K562 (cell line): ENCODE measurements around the gene C9. TPM values are rescaled to one million over a fixed set of nuclear protein-coding genes. Genes with fewer than 3 reads are reported as not detected.

Source experiments
- CC2D1A ChIP-seq: fragments of 450-650 bp; IDR thresholded peaks from 2 replicates; pipeline ENCODE4 v1.6.1; 2017; ENCODE audit warnings: mild to moderate bottlenecking
- DIDO1 ChIP-seq: fragments of 450-650 bp; IDR thresholded peaks from 2 replicates; pipeline ENCODE4 v1.6.1; 2016; ENCODE audit warnings: low read depth, missing biosample characterization, missing genetic modification characterization
- FOXJ2 ChIP-seq: fragments of 200-800 bp; sonication (Bioruptor generic); IDR thresholded peaks from 2 replicates; pipeline ENCODE4 v1.6.1; 2016; ENCODE audit warnings: missing genetic modification characterization, missing compliant biosample characterization
- GATAD2B ChIP-seq: fragments of 450-650 bp; IDR thresholded peaks from 2 replicates; pipeline ENCODE4 v1.6.1; 2017; ENCODE audit warnings: mild to moderate bottlenecking, borderline replicate concordance
- KHSRP ChIP-seq: fragments of 450-650 bp; IDR thresholded peaks from 2 replicates; pipeline ENCODE4 v1.6.1; 2017
- KLF1 ChIP-seq: fragments of 450-650 bp; IDR thresholded peaks from 2 replicates; pipeline ENCODE4 v1.6.1; 2016; ENCODE audit warnings: missing genetic modification characterization, missing compliant biosample characterization
- MCM3 ChIP-seq: fragments of 450-650 bp; IDR thresholded peaks from 2 replicates; pipeline ENCODE4 v1.6.1; 2016
- MEIS2 ChIP-seq: fragments of 450-650 bp; IDR thresholded peaks from 2 replicates; pipeline ENCODE4 v1.6.1; 2014; ENCODE audit warnings: mild to moderate bottlenecking; ENCODE audit not compliant: partially characterized antibody
- MTA2 ChIP-seq: fragments of 450-650 bp; IDR thresholded peaks from 2 replicates; pipeline ENCODE4 v1.6.1; 2016; ENCODE audit warnings: low read depth
- NFRKB ChIP-seq: fragments of 450-650 bp; IDR thresholded peaks from 2 replicates; pipeline ENCODE4 v1.6.1; 2016; ENCODE audit warnings: low read depth
- PCBP2 ChIP-seq: fragments of 200-400 bp; formaldehyde crosslinking; IDR thresholded peaks from 2 replicates; pipeline ENCODE4 v1.6.1; 2018; ENCODE audit warnings: low read length, low read depth, mild to moderate bottlenecking, moderate library complexity; ENCODE audit not compliant: poor library complexity, severe bottlenecking
- POLR3A ChIP-seq: IDR thresholded peaks from 2 replicates; pipeline ENCODE4 v1.6.1; 2011; ENCODE audit warnings: borderline replicate concordance, mild to moderate bottlenecking, moderate library complexity; ENCODE audit not compliant: insufficient read length, insufficient read depth; ENCODE audit errors: extremely low read depth
- RBM25 ChIP-seq: fragments of 200-400 bp; formaldehyde crosslinking; IDR thresholded peaks from 2 replicates; pipeline ENCODE4 v1.6.1; 2018; ENCODE audit warnings: low read length, low read depth, moderate library complexity; ENCODE audit not compliant: severe bottlenecking
- RUNX1 ChIP-seq: sonication (generic); IDR thresholded peaks from 2 replicates; pipeline ENCODE4 v1.6.1; 2016; ENCODE audit warnings: antibody characterized with exemption, low read depth
- SMARCE1 ChIP-seq: fragments of 450-650 bp; IDR thresholded peaks from 2 replicates; pipeline ENCODE4 v1.7.1; 2016; ENCODE audit warnings: mild to moderate bottlenecking
- WHSC1 ChIP-seq: IDR thresholded peaks from one replicate; pipeline ENCODE4 v1.6.1; 2012; ENCODE audit warnings: low read length, control low read depth, inconsistent platforms
- ZC3H8 ChIP-seq: fragments of 450-650 bp; IDR thresholded peaks from 2 replicates; pipeline ENCODE4 v1.6.1; 2017
- ZNF76 ChIP-seq: fragments of 250-450 bp; sonication (Bioruptor Pico); IDR thresholded peaks from 2 replicates; pipeline ENCODE4 v1.4.0; 2020; ENCODE audit warnings: mild to moderate bottlenecking, moderate library complexity, borderline replicate concordance
- polyA plus RNA-seq, 8 experiments: library from polyadenylated mRNA; depleted of rRNA in 4 of 8; stranded (reverse) in 5 of 8; unstranded in 3 of 8; fragments of >200 nt; fragmentation: Nextera tagmentation in 2 of 8; fragmentation: Illumina TruSeq in 1 of 8; extraction: Ambion mirVana in 2 of 8; extraction: Trizol in 1 of 8; gene quantifications; 2 replicates each; pipeline versions ENCODE4 v1.2.1 to v1.2.3, GENCODE V29; 2011 to 2014; ENCODE audit warnings: inconsistent platforms in 1 of 8, missing spikeins in 1 of 8
- total RNA-seq, 7 experiments: library from RNA; depleted of rRNA in 6 of 7; stranded (reverse); fragments of >200 nt in 6 of 7; fragmentation: Illumina TruSeq in 2 of 7; extraction: Trizol in 2 of 7; gene quantifications; 2 replicates each; pipeline versions ENCODE4 v1.2.1 to v1.2.3, GENCODE V29; 2011 to 2021; ENCODE audit warnings: low replicate concordance in 1 of 7
- TF ChIP-seq, protein P1 (sequence below): fragments of 250-450 bp; sonication (Bioruptor Pico); IDR thresholded peaks from 2 replicates; pipeline ENCODE4 v1.8.0; 2022; ENCODE audit warnings: inconsistent platforms, mild to moderate bottlenecking, moderate library complexity, borderline replicate concordance
- TF ChIP-seq, protein P2 (sequence below), 2 experiments: fragments of 450-650 bp in 1 of 2; sonication (generic) in 1 of 2; formaldehyde crosslinking in 1 of 2; IDR thresholded peaks; 2 replicates each; pipeline versions ENCODE4 v1.7.1 to v1.9.0; 2016 to 2022; ENCODE audit warnings: inconsistent platforms in 1 of 2, mild to moderate bottlenecking in 1 of 2, missing genetic modification reagents in 1 of 2

C9 gene
- total and polyA plus RNA-seq, 9 of the 15 experiments (the other 6 are each of a cell fraction or from before 2014, with no cell fraction given) = 0.08 to 0.38 TPM; not detected in 7

DNA sequence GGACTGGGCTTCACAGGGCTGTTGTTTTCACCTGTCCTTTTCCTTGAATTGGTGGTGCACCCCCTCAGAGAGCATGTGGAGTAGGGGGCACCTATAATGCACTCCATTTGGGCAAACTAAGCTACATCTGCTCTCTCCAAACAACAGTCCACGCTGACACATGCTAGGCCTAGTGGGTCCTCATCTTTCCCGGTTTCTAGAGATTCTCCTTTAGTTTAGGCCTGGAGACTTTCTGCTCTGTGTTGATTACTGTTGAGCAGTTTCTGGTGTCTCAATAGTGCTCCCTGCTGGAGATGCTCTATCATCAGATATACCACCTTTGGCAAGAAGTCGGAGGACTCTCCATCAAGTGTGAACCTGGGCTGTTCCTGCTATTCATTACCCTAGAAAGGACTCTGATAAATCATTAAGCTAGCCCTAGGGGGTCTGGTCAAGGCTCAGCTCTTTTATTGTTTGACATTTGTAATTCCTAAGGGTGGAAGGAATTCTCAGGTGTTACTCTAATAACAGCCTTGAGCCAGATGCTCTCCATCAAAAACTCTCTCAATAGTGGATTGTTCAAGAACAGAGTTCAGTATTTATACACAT, 81.0 kb downstream of the C9 start (continued):
- peak; percentile 69; the same call in 1 of the 2 replicates for TF ChIP-seq CC2D1A
- TF ChIP-seq DIDO1 (tag) = no peak
- no peak for TF ChIP-seq MCM3
- no peak for TF ChIP-seq FOXJ2 (tag)
- TF ChIP-seq, protein P1, sequence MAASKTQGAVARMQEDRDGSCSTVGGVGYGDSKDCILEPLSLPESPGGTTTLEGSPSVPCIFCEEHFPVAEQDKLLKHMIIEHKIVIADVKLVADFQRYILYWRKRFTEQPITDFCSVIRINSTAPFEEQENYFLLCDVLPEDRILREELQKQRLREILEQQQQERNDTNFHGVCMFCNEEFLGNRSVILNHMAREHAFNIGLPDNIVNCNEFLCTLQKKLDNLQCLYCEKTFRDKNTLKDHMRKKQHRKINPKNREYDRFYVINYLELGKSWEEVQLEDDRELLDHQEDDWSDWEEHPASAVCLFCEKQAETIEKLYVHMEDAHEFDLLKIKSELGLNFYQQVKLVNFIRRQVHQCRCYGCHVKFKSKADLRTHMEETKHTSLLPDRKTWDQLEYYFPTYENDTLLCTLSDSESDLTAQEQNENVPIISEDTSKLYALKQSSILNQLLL (CRISPR knock-in tag) = no peak
- TF ChIP-seq ZNF76 (CRISPR knock-in tag) = no peak
- no peak for TF ChIP-seq KHSRP
- no peak for TF ChIP-seq ZC3H8
- TF ChIP-seq GATAD2B = no peak
- no peak for TF ChIP-seq MTA2
- TF ChIP-seq SMARCE1 = no peak
- no peak for TF ChIP-seq NFRKB
- no peak for TF ChIP-seq RBM25
- no peak for TF ChIP-seq KLF1 (tag)
- TF ChIP-seq WHSC1 = no peak
- TF ChIP-seq, protein P2, sequence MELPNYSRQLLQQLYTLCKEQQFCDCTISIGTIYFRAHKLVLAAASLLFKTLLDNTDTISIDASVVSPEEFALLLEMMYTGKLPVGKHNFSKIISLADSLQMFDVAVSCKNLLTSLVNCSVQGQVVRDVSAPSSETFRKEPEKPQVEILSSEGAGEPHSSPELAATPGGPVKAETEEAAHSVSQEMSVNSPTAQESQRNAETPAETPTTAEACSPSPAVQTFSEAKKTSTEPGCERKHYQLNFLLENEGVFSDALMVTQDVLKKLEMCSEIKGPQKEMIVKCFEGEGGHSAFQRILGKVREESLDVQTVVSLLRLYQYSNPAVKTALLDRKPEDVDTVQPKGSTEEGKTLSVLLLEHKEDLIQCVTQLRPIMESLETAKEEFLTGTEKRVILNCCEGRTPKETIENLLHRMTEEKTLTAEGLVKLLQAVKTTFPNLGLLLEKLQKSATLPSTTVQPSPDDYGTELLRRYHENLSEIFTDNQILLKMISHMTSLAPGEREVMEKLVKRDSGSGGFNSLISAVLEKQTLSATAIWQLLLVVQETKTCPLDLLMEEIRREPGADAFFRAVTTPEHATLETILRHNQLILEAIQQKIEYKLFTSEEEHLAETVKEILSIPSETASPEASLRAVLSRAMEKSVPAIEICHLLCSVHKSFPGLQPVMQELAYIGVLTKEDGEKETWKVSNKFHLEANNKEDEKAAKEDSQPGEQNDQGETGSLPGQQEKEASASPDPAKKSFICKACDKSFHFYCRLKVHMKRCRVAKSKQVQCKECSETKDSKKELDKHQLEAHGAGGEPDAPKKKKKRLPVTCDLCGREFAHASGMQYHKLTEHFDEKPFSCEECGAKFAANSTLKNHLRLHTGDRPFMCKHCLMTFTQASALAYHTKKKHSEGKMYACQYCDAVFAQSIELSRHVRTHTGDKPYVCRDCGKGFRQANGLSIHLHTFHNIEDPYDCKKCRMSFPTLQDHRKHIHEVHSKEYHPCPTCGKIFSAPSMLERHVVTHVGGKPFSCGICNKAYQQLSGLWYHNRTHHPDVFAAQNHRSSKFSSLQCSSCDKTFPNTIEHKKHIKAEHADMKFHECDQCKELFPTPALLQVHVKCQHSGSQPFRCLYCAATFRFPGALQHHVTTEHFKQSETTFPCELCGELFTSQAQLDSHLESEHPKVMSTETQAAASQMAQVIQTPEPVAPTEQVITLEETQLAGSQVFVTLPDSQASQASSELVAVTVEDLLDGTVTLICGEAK (IDR thresholded peaks at IDR 0.05) = no peak
- TF ChIP-seq, protein P2 (CRISPR knock-in tag; IDR thresholded peaks at IDR 0.05) = no peak
- no peak for TF ChIP-seq PCBP2
- TF ChIP-seq MEIS2 = no peak
- no peak for TF ChIP-seq POLR3A
- no peak for TF ChIP-seq RUNX1
